ENCODE measurements around the gene ZDHHC14. TPM values are rescaled to one million over a fixed set of nuclear protein-coding genes. Genes with fewer than 3 reads are reported as not detected.

ZDHHC14 gene
- total and polyA plus RNA-seq, 2 experiments from 2014 or later: 3.0 to 7.4 TPM

DNA sequence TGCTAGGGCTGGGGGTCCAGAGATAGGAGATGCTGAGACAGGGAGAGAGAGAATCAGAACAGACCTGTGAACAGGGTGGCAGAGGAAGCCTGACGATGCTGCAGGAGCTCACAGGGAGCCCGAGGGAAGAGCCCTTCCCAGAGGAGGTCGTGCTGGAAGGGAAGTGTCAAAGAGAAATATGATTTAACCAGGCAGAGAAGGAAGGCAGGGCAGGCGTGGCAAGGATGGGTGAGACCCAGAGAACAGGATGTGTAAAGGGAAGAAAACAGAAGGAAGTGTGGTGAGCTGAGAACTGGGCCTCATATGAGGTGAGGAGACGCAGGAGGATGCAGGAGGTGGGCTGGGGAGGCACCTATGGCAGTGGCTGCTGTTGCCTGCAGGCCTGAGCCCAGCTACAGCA lies 105.6 kb downstream of the ZDHHC14 start:
- Histone ChIP-seq H3K4me1 (ENCODE audit: insufficient read depth) (peaks cover under 1% of the 10 kb centered on the region), H3K27ac (ENCODE audit: low read depth) (no peak overlapping the region), H4K20me1 (replicated peaks; ENCODE audit: insufficient read depth) (no peaks in the 10 kb centered on the region), H3K9me2 (ENCODE audit: insufficient read depth) (no peaks in the 10 kb centered on the region), H3K79me2 (replicated peaks; ENCODE audit: insufficient read depth) (no peaks in the 10 kb centered on the region), H3F3A (replicated peaks; ENCODE audit: low read depth) (no peaks in the 10 kb centered on the region), H3K36me3 (ENCODE audit: insufficient read depth) (no peaks in the 10 kb centered on the region), H3K27me3 (ENCODE audit: insufficient read depth) (no peaks in the 10 kb centered on the region), H3K4me2 (no peak overlapping the region), H2AFZ (no peak overlapping the region), H3K4me3 (no peak overlapping the region)
- Mint-ChIP-seq H3K27me3 (ENCODE audit: insufficient read depth, low read depth, poor library complexity) (no peaks in the 10 kb centered on the region), H3K4me3 (no peak overlapping the region), H3K36me3 (ENCODE audit: low read depth) (no peaks in the 10 kb centered on the region), H3K27ac (no peak overlapping the region), H3K4me1 (peaks cover 23% of the 10 kb centered on the region), H3K9me3 (no peaks in the 10 kb centered on the region)
- DNase-seq (ENCODE audit: low spot score) (no peak), ATAC-seq (no peak)
- no peak for TF ChIP-seq NANOG (IDR thresholded peaks at IDR 0.05; ENCODE audit: borderline replicate concordance)

DNA sequence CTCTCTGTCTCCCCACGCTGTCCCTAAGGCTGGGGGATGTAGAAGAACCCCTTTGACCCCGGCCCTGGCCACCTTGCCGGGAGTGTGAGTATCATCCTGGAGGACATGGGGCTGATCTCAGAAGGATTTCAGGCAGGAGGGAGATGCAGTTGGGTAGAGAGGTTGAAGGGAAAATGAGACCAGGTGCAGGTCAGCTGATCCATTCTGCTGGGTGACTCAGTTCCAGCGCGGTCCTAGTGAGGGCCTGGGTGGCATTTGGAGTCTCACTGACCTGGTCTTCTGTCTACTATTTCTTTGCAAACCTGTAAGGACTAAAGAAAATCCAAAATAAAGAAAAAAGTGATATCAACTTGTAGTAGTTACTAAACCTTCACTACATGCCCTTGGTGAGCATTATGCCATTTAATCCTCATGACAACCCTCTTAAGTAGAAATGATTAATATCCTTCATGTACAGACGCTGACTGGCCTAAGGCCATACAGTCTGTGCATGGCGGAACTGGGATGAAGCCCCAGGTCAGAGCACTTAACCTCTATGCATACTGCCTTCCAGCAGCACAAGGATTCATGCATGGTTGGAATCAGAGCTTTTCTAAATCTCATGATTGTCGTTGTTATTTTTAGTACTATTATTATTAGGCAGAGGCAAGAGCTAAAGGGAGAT lies 106.3 kb downstream of the ZDHHC14 start:
- no peaks in the 10 kb centered on the region for H3K27me3 ChIP-seq (ENCODE audit: insufficient read depth)
- Mint-ChIP-seq H3K27ac (no peak overlapping the region), H3K36me3 (ENCODE audit: low read depth) (no peaks in the 10 kb centered on the region)

DNA sequence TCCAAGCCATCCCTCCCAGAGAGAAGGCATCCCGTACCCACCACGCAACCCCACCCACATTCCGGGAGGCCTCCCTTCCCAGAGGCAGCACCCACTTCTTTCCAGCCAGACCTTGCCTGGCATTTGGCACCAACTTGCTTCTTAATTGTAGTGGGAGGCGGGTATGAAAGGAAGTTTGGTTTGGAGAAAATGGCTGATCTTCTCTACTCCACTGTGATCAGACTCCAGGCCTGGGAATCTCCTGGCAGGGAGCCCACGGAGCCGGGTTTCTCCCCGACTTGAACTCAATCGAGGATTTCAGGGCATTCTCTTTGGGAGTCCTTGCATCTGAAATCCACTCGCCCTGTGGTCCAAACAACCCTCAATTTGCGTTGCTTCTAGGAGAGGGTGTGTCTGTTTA lies 107.1 kb downstream of the ZDHHC14 start:
- H3K36me3 Mint-ChIP-seq (ENCODE audit: low read depth): no peaks in the 10 kb centered on the region
- H3K27ac Mint-ChIP-seq: no peak overlapping the region
- H3K4me2 ChIP-seq: no peak overlapping the region
- DNase-seq (ENCODE audit: low spot score) (no peak), ATAC-seq (no peak)
- H3K4me1 ChIP-seq (ENCODE audit: insufficient read depth): peaks cover 2% of the 10 kb centered on the region
- no peak overlapping the region for H3K4me3 ChIP-seq
- TF ChIP-seq, protein P1, sequence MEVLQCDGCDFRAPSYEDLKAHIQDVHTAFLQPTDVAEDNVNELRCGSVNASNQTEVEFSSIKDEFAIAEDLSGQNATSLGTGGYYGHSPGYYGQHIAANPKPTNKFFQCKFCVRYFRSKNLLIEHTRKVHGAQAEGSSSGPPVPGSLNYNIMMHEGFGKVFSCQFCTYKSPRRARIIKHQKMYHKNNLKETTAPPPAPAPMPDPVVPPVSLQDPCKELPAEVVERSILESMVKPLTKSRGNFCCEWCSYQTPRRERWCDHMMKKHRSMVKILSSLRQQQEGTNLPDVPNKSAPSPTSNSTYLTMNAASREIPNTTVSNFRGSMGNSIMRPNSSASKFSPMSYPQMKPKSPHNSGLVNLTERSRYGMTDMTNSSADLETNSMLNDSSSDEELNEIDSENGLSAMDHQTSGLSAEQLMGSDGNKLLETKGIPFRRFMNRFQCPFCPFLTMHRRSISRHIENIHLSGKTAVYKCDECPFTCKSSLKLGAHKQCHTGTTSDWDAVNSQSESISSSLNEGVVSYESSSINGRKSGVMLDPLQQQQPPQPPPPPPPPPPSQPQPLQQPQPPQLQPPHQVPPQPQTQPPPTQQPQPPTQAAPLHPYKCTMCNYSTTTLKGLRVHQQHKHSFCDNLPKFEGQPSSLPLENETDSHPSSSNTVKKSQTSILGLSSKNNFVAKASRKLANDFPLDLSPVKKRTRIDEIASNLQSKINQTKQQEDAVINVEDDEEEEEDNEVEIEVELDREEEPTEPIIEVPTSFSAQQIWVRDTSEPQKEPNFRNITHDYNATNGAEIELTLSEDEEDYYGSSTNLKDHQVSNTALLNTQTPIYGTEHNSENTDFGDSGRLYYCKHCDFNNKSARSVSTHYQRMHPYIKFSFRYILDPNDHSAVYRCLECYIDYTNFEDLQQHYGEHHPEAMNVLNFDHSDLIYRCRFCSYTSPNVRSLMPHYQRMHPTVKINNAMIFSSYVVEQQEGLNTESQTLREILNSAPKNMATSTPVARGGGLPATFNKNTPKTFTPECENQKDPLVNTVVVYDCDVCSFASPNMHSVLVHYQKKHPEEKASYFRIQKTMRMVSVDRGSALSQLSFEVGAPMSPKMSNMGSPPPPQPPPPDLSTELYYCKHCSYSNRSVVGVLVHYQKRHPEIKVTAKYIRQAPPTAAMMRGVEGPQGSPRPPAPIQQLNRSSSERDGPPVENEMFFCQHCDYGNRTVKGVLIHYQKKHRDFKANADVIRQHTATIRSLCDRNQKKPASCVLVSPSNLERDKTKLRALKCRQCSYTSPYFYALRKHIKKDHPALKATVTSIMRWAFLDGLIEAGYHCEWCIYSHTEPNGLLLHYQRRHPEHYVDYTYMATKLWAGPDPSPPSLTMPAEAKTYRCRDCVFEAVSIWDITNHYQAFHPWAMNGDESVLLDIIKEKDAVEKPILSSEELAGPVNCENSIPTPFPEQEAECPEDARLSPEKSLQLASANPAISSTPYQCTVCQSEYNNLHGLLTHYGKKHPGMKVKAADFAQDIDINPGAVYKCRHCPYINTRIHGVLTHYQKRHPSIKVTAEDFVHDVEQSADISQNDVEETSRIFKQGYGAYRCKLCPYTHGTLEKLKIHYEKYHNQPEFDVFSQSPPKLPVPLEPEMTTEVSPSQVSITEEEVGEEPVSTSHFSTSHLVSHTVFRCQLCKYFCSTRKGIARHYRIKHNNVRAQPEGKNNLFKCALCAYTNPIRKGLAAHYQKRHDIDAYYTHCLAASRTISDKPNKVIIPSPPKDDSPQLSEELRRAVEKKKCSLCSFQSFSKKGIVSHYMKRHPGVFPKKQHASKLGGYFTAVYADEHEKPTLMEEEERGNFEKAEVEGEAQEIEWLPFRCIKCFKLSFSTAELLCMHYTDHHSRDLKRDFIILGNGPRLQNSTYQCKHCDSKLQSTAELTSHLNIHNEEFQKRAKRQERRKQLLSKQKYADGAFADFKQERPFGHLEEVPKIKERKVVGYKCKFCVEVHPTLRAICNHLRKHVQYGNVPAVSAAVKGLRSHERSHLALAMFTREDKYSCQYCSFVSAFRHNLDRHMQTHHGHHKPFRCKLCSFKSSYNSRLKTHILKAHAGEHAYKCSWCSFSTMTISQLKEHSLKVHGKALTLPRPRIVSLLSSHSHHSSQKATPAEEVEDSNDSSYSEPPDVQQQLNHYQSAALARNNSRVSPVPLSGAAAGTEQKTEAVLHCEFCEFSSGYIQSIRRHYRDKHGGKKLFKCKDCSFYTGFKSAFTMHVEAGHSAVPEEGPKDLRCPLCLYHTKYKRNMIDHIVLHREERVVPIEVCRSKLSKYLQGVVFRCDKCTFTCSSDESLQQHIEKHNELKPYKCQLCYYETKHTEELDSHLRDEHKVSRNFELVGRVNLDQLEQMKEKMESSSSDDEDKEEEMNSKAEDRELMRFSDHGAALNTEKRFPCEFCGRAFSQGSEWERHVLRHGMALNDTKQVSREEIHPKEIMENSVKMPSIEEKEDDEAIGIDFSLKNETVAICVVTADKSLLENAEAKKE (CRISPR knock-in tag; IDR thresholded peaks at IDR 0.05): no peak
- TF ChIP-seq EZH2 (IDR thresholded peaks at IDR 0.05; ENCODE audit: low read depth, unreplicated experiment) (no peak), STAT1 (IDR thresholded peaks at IDR 0.05; ENCODE audit: unreplicated experiment) (no peak), POLR2AphosphoS5 (IDR thresholded peaks at IDR 0.05; ENCODE audit: low read depth) (no peak), ZNF331 (CRISPR knock-in tag; IDR thresholded peaks at IDR 0.05; ENCODE audit: low read depth) (no peak), NANOG (IDR thresholded peaks at IDR 0.05; ENCODE audit: borderline replicate concordance) (no peak), JUNB (IDR thresholded peaks at IDR 0.05; ENCODE audit: unreplicated experiment) (no peak), EZH2phosphoT487 (IDR thresholded peaks at IDR 0.05; ENCODE audit: unreplicated experiment) (no peak)
- TF ChIP-seq, protein P2, sequence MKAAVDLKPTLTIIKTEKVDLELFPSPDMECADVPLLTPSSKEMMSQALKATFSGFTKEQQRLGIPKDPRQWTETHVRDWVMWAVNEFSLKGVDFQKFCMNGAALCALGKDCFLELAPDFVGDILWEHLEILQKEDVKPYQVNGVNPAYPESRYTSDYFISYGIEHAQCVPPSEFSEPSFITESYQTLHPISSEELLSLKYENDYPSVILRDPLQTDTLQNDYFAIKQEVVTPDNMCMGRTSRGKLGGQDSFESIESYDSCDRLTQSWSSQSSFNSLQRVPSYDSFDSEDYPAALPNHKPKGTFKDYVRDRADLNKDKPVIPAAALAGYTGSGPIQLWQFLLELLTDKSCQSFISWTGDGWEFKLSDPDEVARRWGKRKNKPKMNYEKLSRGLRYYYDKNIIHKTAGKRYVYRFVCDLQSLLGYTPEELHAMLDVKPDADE (IDR thresholded peaks at IDR 0.05): no peak
- H3K4me3 Mint-ChIP-seq: no peak overlapping the region
- no peak overlapping the region for H2AFZ ChIP-seq
- H3F3A ChIP-seq (replicated peaks; ENCODE audit: low read depth): no peaks in the 10 kb centered on the region
- H4K20me1 ChIP-seq (replicated peaks; ENCODE audit: insufficient read depth): no peaks in the 10 kb centered on the region
- no peaks in the 10 kb centered on the region for H3K36me3 ChIP-seq (ENCODE audit: insufficient read depth)
- H3K27ac ChIP-seq (ENCODE audit: low read depth): no peak overlapping the region
- H3K9me2 ChIP-seq (ENCODE audit: insufficient read depth): no peaks in the 10 kb centered on the region
- H3K27me3 Mint-ChIP-seq (ENCODE audit: insufficient read depth, low read depth, poor library complexity): no peaks in the 10 kb centered on the region
- H3K4me1 Mint-ChIP-seq: peaks cover 23% of the 10 kb centered on the region
- H3K79me2 ChIP-seq (replicated peaks; ENCODE audit: insufficient read depth): no peaks in the 10 kb centered on the region
- H3K9me3 Mint-ChIP-seq: no peaks in the 10 kb centered on the region
- H3K27me3 ChIP-seq (ENCODE audit: insufficient read depth): no peaks in the 10 kb centered on the region

More for the DNA sequence above, 106.3 kb downstream of the ZDHHC14 start:
- Histone ChIP-seq H3K4me1 (ENCODE audit: insufficient read depth) (peaks cover 2% of the 10 kb centered on the region), H3F3A (replicated peaks; ENCODE audit: low read depth) (no peaks in the 10 kb centered on the region), H3K9me2 (ENCODE audit: insufficient read depth) (no peaks in the 10 kb centered on the region), H3K36me3 (ENCODE audit: insufficient read depth) (no peaks in the 10 kb centered on the region), H3K4me2 (no peak overlapping the region), H3K79me2 (replicated peaks; ENCODE audit: insufficient read depth) (no peaks in the 10 kb centered on the region), H3K4me3 (no peak overlapping the region), H2AFZ (no peak overlapping the region), H4K20me1 (replicated peaks; ENCODE audit: insufficient read depth) (no peaks in the 10 kb centered on the region), H3K27ac (ENCODE audit: low read depth) (no peak overlapping the region)
- H3K27me3 Mint-ChIP-seq (ENCODE audit: insufficient read depth, low read depth, poor library complexity): no peaks in the 10 kb centered on the region
- DNase-seq (ENCODE audit: low spot score): no peak
- no peak for ATAC-seq
- no peak for TF ChIP-seq STAT1 (IDR thresholded peaks at IDR 0.05; ENCODE audit: unreplicated experiment)
- TF ChIP-seq CREB1 (CRISPR knock-in tag; IDR thresholded peaks at IDR 0.05; ENCODE audit: low read depth): no peak
- H3K9me3 Mint-ChIP-seq: no peaks in the 10 kb centered on the region
- H3K4me3 Mint-ChIP-seq: no peak overlapping the region
- H3K4me1 Mint-ChIP-seq: peaks cover 23% of the 10 kb centered on the region
